ENCODE results near the gene CDA.
A peak's percentile ranks its signal among the peaks of the same experiment; 100 is the strongest.

The CDA gene

DNA sequence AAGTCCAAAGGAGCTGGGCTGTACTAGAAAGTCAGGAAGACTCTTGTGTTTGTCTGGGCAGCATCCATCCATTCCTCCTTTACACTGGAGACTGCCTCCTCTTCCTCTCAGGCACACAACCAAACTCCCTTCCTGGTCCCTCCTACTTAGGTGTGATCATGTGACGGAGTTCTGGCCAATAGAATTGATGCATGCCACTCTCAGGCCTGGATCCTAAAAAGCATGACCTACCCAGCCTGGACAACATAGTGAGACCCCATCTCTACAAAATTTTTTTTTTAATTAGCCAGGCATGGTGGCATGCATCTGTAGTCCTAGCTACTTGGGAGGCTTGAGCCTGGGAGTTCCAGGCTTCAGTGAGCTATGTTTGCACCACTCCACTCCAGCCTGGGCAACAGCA lies 27.9 kb upstream of the CDA start:
- Histone ChIP-seq H3K4me1 (ENCODE audit: control insufficient read depth, insufficient read depth, low read length) (no peaks in the 10 kb centered on the region), H3K4me3 (ENCODE audit: low read depth, low read length) (no peak overlapping the region), H3K9me3 (ENCODE audit: control insufficient read depth, insufficient read depth, low read depth, low read length) (no peaks in the 10 kb centered on the region), H3K36me3 (ENCODE audit: control insufficient read depth in 2 of 2, insufficient read depth in 1 of 2, low read length in 2 of 2) (no peaks in the 10 kb centered on the region), H3K27ac (ENCODE audit: extremely low read depth, low read depth, low read length) (no peak overlapping the region)
- TF ChIP-seq GFI1B (tag by site-specific recombination; IDR thresholded peaks at IDR 0.05), result no peak
- peak; percentile 67; the same call in 1 of the 2 replicates for TF ChIP-seq ZNF121 (tag by site-specific recombination; IDR thresholded peaks at IDR 0.05)
- CTCF ChIA-PET, result interaction anchor here (1.9 kb wide), 1 partner anchor 14 kb away, joined by 8 read pairs; no protein-coding TSS in a partner anchor
- POLR2A ChIA-PET, result no interaction called here

DNA sequence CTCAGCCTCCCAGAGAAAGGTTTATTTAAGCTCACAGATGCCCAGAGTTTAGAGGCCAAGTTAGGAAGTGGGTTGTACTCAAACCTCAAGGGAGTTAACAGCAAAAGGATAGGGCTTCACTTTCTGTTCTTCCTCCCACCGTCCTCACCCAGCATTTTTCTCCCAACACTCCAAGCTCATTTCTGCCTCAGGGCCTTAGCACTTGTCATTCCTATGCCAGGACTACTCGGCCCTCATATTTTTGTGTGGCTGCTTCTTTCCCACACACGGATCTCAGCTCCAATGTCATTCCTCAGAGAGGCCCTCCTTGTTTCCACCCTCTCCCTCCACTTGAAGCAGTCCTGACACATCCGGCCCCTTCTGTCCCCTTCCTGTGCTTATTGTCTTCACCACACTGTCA lies 23.7 kb upstream of the CDA start:
- H3K9me3 ChIP-seq (ENCODE audit: control insufficient read depth, insufficient read depth, low read depth, low read length), result no peaks in the 10 kb centered on the region
- H3K4me1 ChIP-seq (ENCODE audit: control insufficient read depth, insufficient read depth, low read length), result no peaks in the 10 kb centered on the region
- ChIA-PET CTCF (interaction anchor here (0.6 to 1.7 kb wide), 4 partner anchors 9 to 145 kb away, joined by 3 to 20 read pairs (median 4); no protein-coding TSS in a partner anchor), POLR2A (no interaction called here)
- H3K36me3 ChIP-seq (ENCODE audit: control insufficient read depth in 2 of 2, insufficient read depth in 1 of 2, low read length in 2 of 2), result no peaks in the 10 kb centered on the region
- no peak overlapping the region for H3K4me3 ChIP-seq (ENCODE audit: low read depth, low read length)
- peak; percentile 85 for TF ChIP-seq ZNF623 (tag by site-specific recombination; IDR thresholded peaks at IDR 0.05)
- TF ChIP-seq ZNF514 (tag by site-specific recombination; IDR thresholded peaks at IDR 0.05), result no peak
- H3K27ac ChIP-seq (ENCODE audit: extremely low read depth, low read depth, low read length), result no peak overlapping the region

- ChIA-PET POLR2A (no interaction called here), CTCF (interaction anchor here (1.0 to 1.6 kb wide), 3 partner anchors 9 to 66 kb away, joined by 3 read pairs; no protein-coding TSS in a partner anchor)
- Histone ChIP-seq H3K9me3 (ENCODE audit: control insufficient read depth, insufficient read depth, low read depth, low read length) (no peaks in the 10 kb centered on the region), H3K4me1 (ENCODE audit: control insufficient read depth, insufficient read depth, low read length) (no peaks in the 10 kb centered on the region), H3K4me3 (ENCODE audit: low read depth, low read length) (no peak overlapping the region), H3K27ac (ENCODE audit: extremely low read depth, low read depth, low read length) (no peak overlapping the region), H3K36me3 (ENCODE audit: control insufficient read depth in 2 of 2, insufficient read depth in 1 of 2, low read length in 2 of 2) (no peaks in the 10 kb centered on the region)
- TF ChIP-seq ZNF639 (tag by site-specific recombination; IDR thresholded peaks at IDR 0.05) (no peak), ZNF600 (tag by site-specific recombination; IDR thresholded peaks at IDR 0.05) (no peak), KLF7 (tag by site-specific recombination; IDR thresholded peaks at IDR 0.05; ENCODE audit: borderline replicate concordance) (no peak), ZNF629 (tag by site-specific recombination; IDR thresholded peaks at IDR 0.05) (no peak), ZNF558 (tag by site-specific recombination; IDR thresholded peaks at IDR 0.05) (no peak), ZNF621 (tag by site-specific recombination; IDR thresholded peaks at IDR 0.05) (no peak), ZNF2 (tag by site-specific recombination; IDR thresholded peaks at IDR 0.05) (no peak), ZNF658 (tag by site-specific recombination; IDR thresholded peaks at IDR 0.05) (no peak), SCRT2 (tag by site-specific recombination; IDR thresholded peaks at IDR 0.05) (no peak; the same call in 1 of the 2 replicates), ZNF214 (tag by site-specific recombination; IDR thresholded peaks at IDR 0.05; ENCODE audit: borderline replicate concordance) (no peak), REPIN1 (tag by site-specific recombination; IDR thresholded peaks at IDR 0.05; ENCODE audit: low read depth) (no peak)
- TF ChIP-seq, protein P1, sequence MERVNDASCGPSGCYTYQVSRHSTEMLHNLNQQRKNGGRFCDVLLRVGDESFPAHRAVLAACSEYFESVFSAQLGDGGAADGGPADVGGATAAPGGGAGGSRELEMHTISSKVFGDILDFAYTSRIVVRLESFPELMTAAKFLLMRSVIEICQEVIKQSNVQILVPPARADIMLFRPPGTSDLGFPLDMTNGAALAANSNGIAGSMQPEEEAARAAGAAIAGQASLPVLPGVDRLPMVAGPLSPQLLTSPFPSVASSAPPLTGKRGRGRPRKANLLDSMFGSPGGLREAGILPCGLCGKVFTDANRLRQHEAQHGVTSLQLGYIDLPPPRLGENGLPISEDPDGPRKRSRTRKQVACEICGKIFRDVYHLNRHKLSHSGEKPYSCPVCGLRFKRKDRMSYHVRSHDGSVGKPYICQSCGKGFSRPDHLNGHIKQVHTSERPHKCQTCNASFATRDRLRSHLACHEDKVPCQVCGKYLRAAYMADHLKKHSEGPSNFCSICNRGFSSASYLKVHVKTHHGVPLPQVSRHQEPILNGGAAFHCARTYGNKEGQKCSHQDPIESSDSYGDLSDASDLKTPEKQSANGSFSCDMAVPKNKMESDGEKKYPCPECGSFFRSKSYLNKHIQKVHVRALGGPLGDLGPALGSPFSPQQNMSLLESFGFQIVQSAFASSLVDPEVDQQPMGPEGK (tag by site-specific recombination; IDR thresholded peaks at IDR 0.05), result no peak
These were observed 19.3 kb upstream of the CDA start for GRCh38 chr1:20569523-20570098.

- H3K36me3 ChIP-seq (ENCODE audit: control insufficient read depth in 2 of 2, insufficient read depth in 1 of 2, low read length in 2 of 2), result no peaks in the 10 kb centered on the region
- H3K9me3 ChIP-seq (ENCODE audit: control insufficient read depth, insufficient read depth, low read depth, low read length), result no peaks in the 10 kb centered on the region
- CTCF ChIA-PET, result interaction anchor here (1.6 to 2.2 kb wide), 2 partner anchors 49 to 62 kb away, joined by 5 to 6 read pairs; partner anchors contain the start of gene PINK1
- POLR2A ChIA-PET, result no interaction called here
- no peak overlapping the region for H3K4me3 ChIP-seq (ENCODE audit: low read depth, low read length)
- TF ChIP-seq ZNF223 (tag by site-specific recombination; IDR thresholded peaks at IDR 0.05) (no peak), SETDB1 (IDR thresholded peaks at IDR 0.05; ENCODE audit: insufficient read length, low read length) (peak; percentile 61), TRIM28 (IDR thresholded peaks at IDR 0.05; ENCODE audit: borderline replicate concordance, low read length) (peak; percentile 44; the same call in 1 of the 2 replicates)
- no peaks in the 10 kb centered on the region for H3K4me1 ChIP-seq (ENCODE audit: control insufficient read depth, insufficient read depth, low read length)
- H3K27ac ChIP-seq (ENCODE audit: extremely low read depth, low read depth, low read length), result no peak overlapping the region
These were observed 17.5 kb upstream of the CDA start for GRCh38 chr1:20571427-20571826.

Data from HEK293 (cell line).